ENCODE results near the gene UBQLNL.

The UBQLNL gene

GRCh38 chr11:5516599-5516998 is at the start of gene UBQLNL:
Gene UBQLNL (minus strand): TSS chr11:5516699. CDS start chr11:5516441, 258 bp downstream.
- no peak for DNase-seq (ENCODE audit: low read depth, low spot score)

- no peak for DNase-seq (ENCODE audit: low read depth, low spot score)
These were observed 47.9 kb upstream of the UBQLNL start for GRCh38 chr11:5564259-5565019.

- no peak for DNase-seq (ENCODE audit: low read depth, low spot score)
These were observed 41.3 kb upstream of the UBQLNL start for GRCh38 chr11:5557751-5558150.

- no peak for DNase-seq (ENCODE audit: low read depth, low spot score)
These were observed 40.2 kb upstream of the UBQLNL start for GRCh38 chr11:5556596-5557188.

- no peak for DNase-seq (ENCODE audit: low read depth, low spot score)
These were observed 36.8 kb upstream of the UBQLNL start for GRCh38 chr11:5553343-5553742.

- DNase-seq (ENCODE audit: low read depth, low spot score) = no peak
These were observed 34.1 kb upstream of the UBQLNL start for GRCh38 chr11:5550440-5551095.

- no peak for DNase-seq (ENCODE audit: low read depth, low spot score)
These were observed 31.9 kb upstream of the UBQLNL start, which contains the start of gene OR52H1 for GRCh38 chr11:5548440-5548839. Gene OR52H1 (minus strand): TSS chr11:5548540. CDS start chr11:5545505, 3,035 bp downstream.

- DNase-seq (ENCODE audit: low read depth, low spot score) = no peak
These were observed 31.5 kb upstream of the UBQLNL start for GRCh38 chr11:5547982-5548381.

- no peak for DNase-seq (ENCODE audit: low read depth, low spot score)
These were observed 30.0 kb upstream of the UBQLNL start for GRCh38 chr11:5546457-5546856.

GRCh38 chr11:5541427-5541826 is 24.9 kb upstream of the UBQLNL start:
- DNase-seq (ENCODE audit: low read depth, low spot score) = no peak

GRCh38 chr11:5536482-5536881 is 20.0 kb upstream of the UBQLNL start:
- no peak for DNase-seq (ENCODE audit: low read depth, low spot score)

- no peak for DNase-seq (ENCODE audit: low read depth, low spot score)
These were observed 17.5 kb upstream of the UBQLNL start for GRCh38 chr11:5534046-5534445.

GRCh38 chr11:5531053-5531831 is 14.7 kb upstream of the UBQLNL start:
- no peak for DNase-seq (ENCODE audit: low read depth, low spot score)

GRCh38 chr11:5528495-5528894 is 12.0 kb upstream of the UBQLNL start:
- DNase-seq (ENCODE audit: low read depth, low spot score) = no peak

GRCh38 chr11:5527716-5528115 is 11.2 kb upstream of the UBQLNL start:
- DNase-seq (ENCODE audit: low read depth, low spot score) = no peak

GRCh38 chr11:5524756-5525155 is 8.3 kb upstream of the UBQLNL start:
- no peak for DNase-seq (ENCODE audit: low read depth, low spot score)

- no peak for DNase-seq (ENCODE audit: low read depth, low spot score)
These were observed 5.8 kb upstream of the UBQLNL start for GRCh38 chr11:5522308-5522707.

- no peak for DNase-seq (ENCODE audit: low read depth, low spot score)
These were observed 5.0 kb upstream of the UBQLNL start for GRCh38 chr11:5521540-5521939.

- no peak for DNase-seq (ENCODE audit: low read depth, low spot score)
These were observed 1.7 kb downstream of the UBQLNL start for GRCh38 chr11:5514841-5515240.

GRCh38 chr11:5509803-5510202 is 6.7 kb downstream of the UBQLNL start, which contains the start of gene UBQLN3:
Gene UBQLN3 (minus strand): TSS chr11:5509957. CDS start chr11:5509558, 399 bp downstream.
- DNase-seq (ENCODE audit: low read depth, low spot score) = no peak

GRCh38 chr11:5508605-5509004 is 7.9 kb downstream of the UBQLNL start:
- DNase-seq (ENCODE audit: low read depth, low spot score) = no peak

- no peak for DNase-seq (ENCODE audit: low read depth, low spot score)
These were observed 8.6 kb downstream of the UBQLNL start for GRCh38 chr11:5507933-5508305.
